ENCODE data around the gene CCDC127.

The CCDC127 gene

GRCh38 chr5:157801-158200, 60.2 kb downstream of the CCDC127 start:
- Histone ChIP-seq H4K20me1 (ENCODE audit: control insufficient read depth, insufficient read depth, low read depth, low read length) (no peaks in the 10 kb centered on the region), H3K4me2 (ENCODE audit: low read length) (no peak overlapping the region), H3K27me3 (ENCODE audit: control insufficient read depth, low read length) (no peaks in the 10 kb centered on the region), H3K27ac (ENCODE audit: low read depth, low read length) (no peak overlapping the region), H3K9me3 (ENCODE audit: control insufficient read depth, insufficient read depth, low read length) (no peaks in the 10 kb centered on the region), H3K4me1 (ENCODE audit: control insufficient read depth, low read length) (no peaks in the 10 kb centered on the region), H3K36me3 (ENCODE audit: control insufficient read depth, low read length) (no peaks in the 10 kb centered on the region), H3F3A (ENCODE audit: control insufficient read depth, insufficient read depth) (no peaks in the 10 kb centered on the region), H3K79me2 (ENCODE audit: control insufficient read depth, low read length) (no peaks in the 10 kb centered on the region), H3K4me3 (ENCODE audit: low read length) (no peak overlapping the region), H3K9me2 (replicated peaks; ENCODE audit: control insufficient read depth, low read length) (no peaks in the 10 kb centered on the region)
- TF ChIP-seq EZH2phosphoT487 (IDR thresholded peaks at IDR 0.05; ENCODE audit: borderline replicate concordance, low read length) (no peak), CTCF (IDR thresholded peaks at IDR 0.05; ENCODE audit: low read depth, low read length, poor library complexity, severe bottlenecking) (no peak)

DNA sequence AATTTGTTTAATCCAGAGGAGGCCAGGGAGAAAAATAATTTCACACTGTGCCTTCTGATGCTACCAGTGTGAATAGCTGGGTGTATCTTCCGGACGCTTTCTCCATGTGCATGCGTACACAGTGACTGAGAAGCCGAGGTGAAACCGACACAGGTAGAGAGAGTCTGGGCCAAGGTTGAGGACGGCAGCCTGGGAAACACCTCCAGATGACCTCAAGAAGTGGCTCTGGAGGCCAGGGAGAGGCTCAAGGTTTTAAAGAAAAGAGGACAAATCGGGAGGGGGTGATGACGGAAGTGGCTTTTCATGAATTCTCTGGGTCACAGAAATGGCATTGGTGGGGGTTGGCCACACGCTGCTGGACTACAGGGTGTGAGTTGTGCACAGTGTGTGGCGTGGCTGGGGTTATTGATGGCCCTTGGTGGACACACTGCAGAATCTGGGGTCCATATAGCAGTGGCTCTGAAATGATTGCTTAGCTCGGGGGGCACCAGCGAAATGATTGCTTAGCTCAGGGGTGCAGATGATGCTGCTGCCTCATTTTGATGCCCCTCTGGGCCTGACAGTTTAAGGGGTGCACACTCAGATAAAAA, 60.7 kb downstream of the CCDC127 start:
- TF ChIP-seq EZH2phosphoT487 (IDR thresholded peaks at IDR 0.05; ENCODE audit: borderline replicate concordance, low read length) (no peak), CTCF (IDR thresholded peaks at IDR 0.05; ENCODE audit: low read depth, low read length, poor library complexity, severe bottlenecking) (no peak)
- H3K4me2 ChIP-seq (ENCODE audit: low read length) = no peak overlapping the region
- H3K79me2 ChIP-seq (ENCODE audit: control insufficient read depth, low read length) = no peaks in the 10 kb centered on the region
- no peaks in the 10 kb centered on the region for H3K9me2 ChIP-seq (replicated peaks; ENCODE audit: control insufficient read depth, low read length)
- no peaks in the 10 kb centered on the region for H4K20me1 ChIP-seq (ENCODE audit: control insufficient read depth, insufficient read depth, low read depth, low read length)
- H3F3A ChIP-seq (ENCODE audit: control insufficient read depth, insufficient read depth) = no peaks in the 10 kb centered on the region
- no peak overlapping the region for H3K27ac ChIP-seq (ENCODE audit: low read depth, low read length)
- H3K9me3 ChIP-seq (ENCODE audit: control insufficient read depth, insufficient read depth, low read length) = no peaks in the 10 kb centered on the region
- H3K4me3 ChIP-seq (ENCODE audit: low read length) = no peak overlapping the region
- no peaks in the 10 kb centered on the region for H3K27me3 ChIP-seq (ENCODE audit: control insufficient read depth, low read length)
- H3K4me1 ChIP-seq (ENCODE audit: control insufficient read depth, low read length) = no peaks in the 10 kb centered on the region
- no peaks in the 10 kb centered on the region for H3K36me3 ChIP-seq (ENCODE audit: control insufficient read depth, low read length)

GRCh38 chr5:156411-157072, 61.4 kb downstream of the CCDC127 start:
- no peaks in the 10 kb centered on the region for H3K27me3 ChIP-seq (ENCODE audit: control insufficient read depth, low read length)
- no peak for TF ChIP-seq EZH2phosphoT487 (IDR thresholded peaks at IDR 0.05; ENCODE audit: borderline replicate concordance, low read length)
- no peak for TF ChIP-seq CTCF (IDR thresholded peaks at IDR 0.05; ENCODE audit: low read depth, low read length, poor library complexity, severe bottlenecking)
- no peaks in the 10 kb centered on the region for H3K9me3 ChIP-seq (ENCODE audit: control insufficient read depth, insufficient read depth, low read length)
- H3K79me2 ChIP-seq (ENCODE audit: control insufficient read depth, low read length) = no peaks in the 10 kb centered on the region
- no peaks in the 10 kb centered on the region for H3K9me2 ChIP-seq (replicated peaks; ENCODE audit: control insufficient read depth, low read length)
- no peaks in the 10 kb centered on the region for H4K20me1 ChIP-seq (ENCODE audit: control insufficient read depth, insufficient read depth, low read depth, low read length)
- no peak overlapping the region for H3K4me3 ChIP-seq (ENCODE audit: low read length)
- H3K4me2 ChIP-seq (ENCODE audit: low read length) = no peak overlapping the region
- H3K4me1 ChIP-seq (ENCODE audit: control insufficient read depth, low read length) = no peaks in the 10 kb centered on the region
- no peaks in the 10 kb centered on the region for H3F3A ChIP-seq (ENCODE audit: control insufficient read depth, insufficient read depth)
- no peak overlapping the region for H3K27ac ChIP-seq (ENCODE audit: low read depth, low read length)
- H3K36me3 ChIP-seq (ENCODE audit: control insufficient read depth, low read length) = no peaks in the 10 kb centered on the region

All from DOHH2 (cell line).